HG03196 (cell line): ENCODE data around the gene MAG.

Source experiments
- ATAC-seq: cut with Tn5 transposase; IDR thresholded peaks from one replicate; pipeline ENCODE4 v1.9.1; 2021; ENCODE audit not compliant: unreplicated experiment

MAG gene

DNA sequence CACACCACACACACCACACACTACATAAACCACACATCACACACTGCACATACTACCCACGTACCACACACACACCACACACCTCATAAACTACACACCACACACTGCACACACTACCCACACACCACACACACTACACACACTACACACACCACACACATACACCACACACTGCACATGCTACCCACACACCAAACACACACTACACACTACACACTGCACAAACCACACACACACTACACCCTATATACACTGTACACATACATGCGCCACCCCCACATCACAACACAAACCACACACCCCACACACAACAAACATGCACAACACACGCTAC, 5.5 kb downstream of the MAG start:
- no peak for ATAC-seq

DNA sequence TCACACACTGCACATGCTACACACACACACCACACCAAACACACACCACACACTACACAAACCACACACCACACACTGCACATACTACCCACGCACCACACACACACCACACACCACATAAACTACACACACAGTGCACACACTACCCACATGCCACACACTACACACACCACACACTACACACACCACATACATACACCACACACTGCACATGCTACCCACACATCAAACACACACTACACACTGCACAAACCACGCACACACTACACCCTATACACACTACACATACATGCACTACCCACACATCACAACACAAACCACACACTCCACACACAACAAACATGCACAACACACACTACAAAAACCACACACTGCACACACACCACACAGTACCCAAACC, 6.0 kb downstream of the MAG start:
- no peak for ATAC-seq

DNA sequence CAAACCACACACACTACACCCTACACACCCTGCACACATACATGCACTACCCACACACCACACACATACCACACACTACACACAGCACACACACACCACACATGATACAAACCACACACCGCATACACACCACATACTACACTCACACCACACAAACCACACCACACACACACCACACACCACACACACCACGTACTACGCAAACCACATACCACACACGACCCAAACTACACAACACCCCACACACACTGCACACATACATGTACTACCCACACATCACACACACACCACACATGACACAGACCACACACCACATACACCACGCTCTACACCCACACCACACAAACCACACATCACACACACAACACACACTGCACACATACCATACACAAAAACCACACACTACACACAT, 6.6 kb downstream of the MAG start:
- ATAC-seq: no peak

DNA sequence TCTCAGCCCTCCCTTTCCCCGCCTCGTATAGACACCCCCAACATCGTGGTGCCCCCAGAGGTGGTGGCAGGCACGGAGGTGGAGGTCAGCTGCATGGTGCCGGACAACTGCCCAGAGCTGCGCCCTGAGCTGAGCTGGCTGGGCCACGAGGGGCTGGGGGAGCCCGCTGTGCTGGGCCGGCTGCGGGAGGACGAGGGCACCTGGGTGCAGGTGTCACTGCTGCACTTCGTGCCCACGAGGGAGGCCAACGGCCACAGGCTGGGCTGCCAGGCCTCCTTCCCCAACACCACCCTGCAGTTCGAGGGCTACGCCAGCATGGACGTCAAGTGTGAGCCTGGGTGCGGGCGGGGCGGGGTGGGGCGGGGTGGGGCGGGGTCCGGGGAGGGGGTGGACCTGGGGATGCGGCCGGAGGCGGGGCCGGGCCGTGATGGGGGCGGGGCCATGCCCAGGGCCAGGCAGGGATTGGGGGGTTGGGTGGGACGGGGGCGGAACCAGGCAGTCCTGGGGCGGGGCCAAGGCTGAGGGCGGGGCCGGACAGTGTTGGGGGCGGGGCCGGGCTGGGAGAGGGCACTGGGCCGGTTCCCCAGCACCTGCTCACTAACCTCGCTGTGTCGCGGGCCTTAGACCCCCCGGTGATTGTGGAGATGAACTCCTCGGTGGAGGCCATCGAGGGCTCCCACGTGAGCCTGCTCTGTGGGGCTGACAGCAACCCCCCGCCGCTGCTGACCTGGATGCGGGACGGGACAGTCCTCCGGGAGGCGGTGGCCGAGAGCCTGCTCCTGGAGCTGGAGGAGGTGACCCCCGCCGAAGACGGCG, 7.8 kb downstream of the MAG start:
- no peak for ATAC-seq

- no peak for ATAC-seq
Measured at GRCh38 chr19:35300339-35300649, 8.3 kb downstream of the MAG start.

- no peak for ATAC-seq
Measured at GRCh38 chr19:35301961-35302360, 10.0 kb downstream of the MAG start.

- no peak for ATAC-seq
Measured at GRCh38 chr19:35302446-35302845, 10.5 kb downstream of the MAG start.

GRCh38 chr19:35303357-35303915, 11.5 kb downstream of the MAG start:
- ATAC-seq: no peak

DNA sequence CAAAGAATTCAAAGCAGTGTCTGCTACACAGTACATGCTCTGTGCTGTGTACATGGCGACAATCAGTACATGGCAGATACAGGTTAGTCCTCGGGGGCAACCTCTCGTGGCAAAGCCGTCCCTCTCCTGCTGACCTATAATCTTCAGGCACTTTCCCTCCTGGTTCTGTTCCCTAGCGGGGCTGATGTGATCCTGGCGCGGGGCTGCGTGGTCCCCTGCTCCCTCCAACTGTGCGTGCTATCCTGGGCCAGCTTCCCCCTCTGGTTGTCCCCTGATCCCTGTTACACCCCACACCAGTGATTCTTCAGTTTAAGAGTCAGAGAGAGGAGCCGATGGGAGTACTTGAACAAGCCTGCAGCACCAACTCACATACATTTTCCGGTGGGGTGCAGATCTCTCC, 12.1 kb downstream of the MAG start:
- no peak for ATAC-seq

- no peak for ATAC-seq
Measured at GRCh38 chr19:35305181-35305580, 13.2 kb downstream of the MAG start.

- no peak for ATAC-seq
Measured at GRCh38 chr19:35306473-35307246, 14.7 kb downstream of the MAG start.

DNA sequence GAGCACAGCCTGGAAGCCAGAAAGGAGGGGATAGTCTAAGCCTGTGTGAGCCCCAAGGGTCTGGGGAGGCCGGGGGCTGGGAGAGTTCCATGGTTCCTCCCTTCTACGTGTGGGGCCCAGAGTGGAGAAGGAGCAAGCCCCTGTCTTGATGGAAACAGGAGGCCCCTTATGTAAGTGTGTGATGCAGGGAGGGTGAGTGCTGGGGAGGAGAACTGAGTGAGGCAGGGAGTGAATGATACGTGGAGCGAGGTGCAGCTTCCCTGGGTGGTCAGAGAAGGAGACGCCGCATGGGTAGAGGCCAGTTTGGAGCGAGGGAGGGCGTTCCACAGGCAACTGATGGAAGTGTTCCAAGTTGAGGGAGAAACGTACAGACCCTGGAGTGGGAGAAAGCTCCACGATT, 16.0 kb downstream of the MAG start:
- ATAC-seq: no peak

GRCh38 chr19:35308910-35309309, 16.9 kb downstream of the MAG start:
- ATAC-seq: no peak

DNA sequence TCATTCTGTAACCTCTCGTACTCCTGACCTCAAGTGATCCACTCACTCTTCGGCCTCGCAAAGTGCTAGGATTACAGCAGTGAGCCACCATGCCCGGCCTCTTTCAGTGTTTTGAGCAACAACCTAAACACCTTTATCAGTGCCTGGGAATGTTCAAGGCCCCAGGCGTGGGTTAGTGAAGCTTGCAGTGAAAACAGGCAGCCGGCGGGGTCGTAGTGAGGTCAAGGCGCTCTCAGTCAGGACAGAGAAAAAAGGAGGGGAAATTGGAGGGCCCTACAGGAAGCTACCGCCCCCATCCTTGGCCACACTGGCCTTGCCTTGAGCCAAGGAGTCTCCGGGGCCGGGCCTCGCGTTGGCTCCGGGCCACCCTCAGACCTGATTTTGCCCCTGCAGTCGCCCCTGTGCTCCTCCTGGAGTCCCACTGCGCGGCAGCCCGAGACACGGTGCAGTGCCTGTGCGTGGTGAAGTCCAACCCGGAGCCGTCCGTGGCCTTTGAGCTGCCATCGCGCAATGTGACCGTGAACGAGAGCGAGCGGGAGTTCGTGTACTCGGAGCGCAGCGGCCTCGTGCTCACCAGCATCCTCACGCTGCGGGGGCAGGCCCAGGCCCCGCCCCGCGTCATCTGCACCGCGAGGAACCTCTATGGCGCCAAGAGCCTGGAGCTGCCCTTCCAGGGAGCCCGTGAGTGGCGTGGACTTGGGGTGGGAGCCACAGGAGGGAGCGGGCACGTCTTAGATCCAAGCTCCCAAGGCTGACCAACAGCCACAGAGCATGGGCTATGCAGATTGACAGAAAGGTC, 17.7 kb downstream of the MAG start:
- no peak for ATAC-seq

DNA sequence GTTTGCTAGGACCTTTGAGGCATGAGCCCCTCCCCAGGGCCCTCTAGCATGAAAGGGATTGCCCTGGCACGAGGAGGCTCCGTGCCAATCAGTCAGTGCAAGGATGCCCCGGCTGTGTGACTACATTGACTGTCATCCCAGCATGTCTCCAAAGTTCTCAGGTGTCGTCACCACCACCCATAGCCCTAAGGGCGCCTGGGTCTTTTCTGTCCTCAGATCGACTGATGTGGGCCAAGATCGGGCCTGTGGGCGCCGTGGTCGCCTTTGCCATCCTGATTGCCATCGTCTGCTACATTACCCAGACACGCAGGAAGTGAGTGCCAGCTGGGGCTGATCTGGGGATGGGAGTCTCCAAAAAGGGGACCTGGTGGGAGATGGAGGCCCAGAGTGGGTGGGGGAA, 18.4 kb downstream of the MAG start:
- no peak for ATAC-seq

GRCh38 chr19:35310811-35311465, 19.0 kb downstream of the MAG start:
- ATAC-seq: no peak

DNA sequence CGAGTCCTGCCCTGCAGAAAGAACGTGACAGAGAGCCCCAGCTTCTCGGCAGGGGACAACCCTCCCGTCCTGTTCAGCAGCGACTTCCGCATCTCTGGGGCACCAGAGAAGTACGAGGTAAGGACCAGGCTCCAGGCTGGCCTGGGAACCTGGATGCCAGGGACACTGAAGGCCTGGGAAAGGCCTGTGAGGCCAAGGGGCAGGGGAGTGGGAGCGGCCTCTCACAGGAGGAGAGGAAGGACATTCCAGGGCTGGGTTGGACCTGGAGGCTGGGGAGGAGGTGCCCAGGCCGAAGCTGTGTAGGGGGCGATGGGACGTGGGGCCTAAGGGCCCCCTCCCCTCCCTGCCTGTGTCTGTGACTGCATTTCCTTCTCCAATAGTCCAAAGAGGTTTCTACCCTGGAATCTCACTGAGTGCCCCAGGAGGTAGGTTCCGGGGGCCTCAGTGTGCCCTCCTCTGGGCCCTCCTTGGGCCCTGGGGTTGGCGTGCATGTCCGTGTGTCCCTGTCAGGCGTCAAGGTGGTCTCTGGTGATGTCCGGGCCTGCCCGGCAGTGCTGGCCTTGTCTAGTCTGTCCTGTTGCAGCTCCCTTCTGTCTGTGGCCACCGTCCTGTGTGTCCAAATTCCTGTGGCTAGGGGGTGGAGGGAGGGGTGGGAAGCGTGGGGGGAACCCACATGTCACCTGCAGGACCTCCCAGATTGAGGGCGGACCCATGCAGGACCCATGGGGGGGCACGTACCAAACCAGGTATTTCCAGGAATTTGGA, 20.1 kb downstream of the MAG start:
- ATAC-seq: no peak

GRCh38 chr19:35313587-35313986, 21.6 kb downstream of the MAG start:
- ATAC-seq: no peak

GRCh38 chr19:35314031-35314430, 22.1 kb downstream of the MAG start:
- no peak for ATAC-seq

DNA sequence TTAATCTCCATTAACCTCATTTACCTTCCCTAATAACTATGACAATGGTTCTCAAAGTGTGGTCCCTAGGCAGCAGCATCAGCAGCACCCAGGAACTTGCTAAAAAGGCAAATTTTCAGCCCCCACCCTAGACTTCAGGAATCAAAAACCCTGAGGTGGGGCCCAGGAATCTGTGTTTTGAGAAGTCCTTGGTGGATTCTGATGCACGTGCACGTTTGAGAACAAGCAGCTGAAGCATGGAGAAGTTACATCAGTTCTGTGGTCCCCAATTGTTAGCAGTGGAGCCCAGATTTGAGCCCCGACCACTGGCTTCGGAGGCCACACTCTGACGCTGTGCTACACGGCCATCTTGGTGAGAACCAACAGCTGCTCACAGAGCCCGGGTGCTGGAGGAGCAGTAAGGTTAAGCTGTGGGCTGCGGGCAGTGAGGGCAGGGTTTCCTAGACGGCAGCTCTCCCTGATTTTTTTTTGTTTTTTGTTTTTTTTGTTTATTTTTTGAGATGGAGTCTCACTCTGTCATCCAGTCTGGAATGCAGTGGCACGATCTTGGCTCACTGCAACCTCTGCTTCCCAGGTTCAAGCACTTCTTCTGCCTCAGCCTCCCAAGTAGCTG, 23.0 kb downstream of the MAG start:
- ATAC-seq: no peak
